Adrenal gland (tissue), 12 donors: ENCODE measurements around the gene PSTPIP1. TPM values are rescaled to one million over a fixed set of nuclear protein-coding genes. Genes with fewer than 3 reads are reported as not detected.
A peak's percentile ranks its signal among the peaks of the same experiment; 100 is the strongest.

Experiments used
- DNase-seq, 7 donors: peaks; one replicate each; pipeline ENCODE4 v3.0.0-alpha.2; 2019 to 2020
- H3K27ac ChIP-seq, 5 donors: fragments of 200-600 bp; sonication (generic) in 4 of 5; 1 replicate in 3 of 5; 2 replicates in 2 of 5; pipeline versions ENCODE4 v1.5.1 to v1.8.0; 2016 to 2020; ENCODE audit warnings: mild to moderate bottlenecking in 1 of 5
- H3K27me3 ChIP-seq: fragments of 200-600 bp; 2 replicates; pipeline ENCODE4 v1.8.0; 2021
- H3K36me3 ChIP-seq, 2 donors: fragments of 200-600 bp; replicated peaks in 1 of 2; 1 replicate in 1 of 2; 2 replicates in 1 of 2; pipeline versions ENCODE4 v1.5.1 to v1.8.0; 2018 to 2022
- H3K4me1 ChIP-seq, 2 donors: fragments of 200-600 bp; replicated peaks in 1 of 2; 1 replicate in 1 of 2; 2 replicates in 1 of 2; pipeline versions ENCODE4 v1.5.1 to v1.8.0; 2018 to 2021
- H3K4me3 ChIP-seq, 4 donors: fragments of 200-600 bp; sonication (generic) in 3 of 4; one replicate each; pipeline ENCODE4 v1.5.1; 2016 to 2018
- H3K9me3 ChIP-seq, 3 donors: fragments of 200-600 bp; sonication (generic) in 1 of 3; replicated peaks in 1 of 3; 1 replicate in 2 of 3; 2 replicates in 1 of 3; pipeline versions ENCODE4 v1.5.1 to v1.8.0; 2016 to 2021
- POLR2A ChIP-seq, 2 donors: fragments of 450-650 bp; IDR thresholded peaks; one replicate each; pipeline ENCODE4 v1.6.1; 2017; ENCODE audit warnings: antibody characterized with exemption in 2 of 2, mild to moderate bottlenecking in 2 of 2, moderate library complexity in 1 of 2
- WGBS, 4 donors: extraction: QIAGEN DNeasy Blood & Tissue Kit in 2 of 4; methylation state at CpG; one replicate each; pipeline versions ENCODE4 v1.1.5 to v1.1.7; 2013 to 2017; 5-methylcytosine and 5-hydroxymethylcytosine counted together
- intact Hi-C, 2 donors: fragments of 100-400 bp; cut with DNase I; formaldehyde crosslinking; loops; one replicate each; pipeline versions ENCODE4 v1.14.1 to v1.15.0; 2022 to 2023
- polyA plus RNA-seq, 3 donors: library from polyadenylated mRNA; stranded (reverse); fragments of 200-250 nt in 2 of 3; fragments of 350-450 nt in 1 of 3; fragmentation: Illumina TruSeq in 1 of 3; extraction: RNeasy Lipid Tissue Mini Kit (QIAGEN cat#74804) in 1 of 3; gene quantifications; one replicate each; pipeline ENCODE4 v1.2.3, GENCODE V29; 2013 to 2014
- total RNA-seq, 9 donors: library from RNA; depleted of rRNA in 4 of 9; stranded (reverse); fragments of >200 nt in 4 of 9; fragments of 120-200 nt in 1 of 9; fragmentation: NEBNext Ultra II Directional in 1 of 9; extraction: Animal tissue kit (Norgen Biotek cat#: 25700) in 1 of 9; gene quantifications; one replicate each; pipeline versions ENCODE4 v1.1.0 to v1.2.4, GENCODE V29; 2013 to 2023
- TF ChIP-seq, protein P1 (sequence below), 6 experiments: fragments of 450-650 bp in 4 of 6; fragments of 200-600 bp in 2 of 6; sonication (generic) in 1 of 6; IDR thresholded peaks; 1 replicate in 5 of 6; 2 replicates in 1 of 6; pipeline versions ENCODE4 v1.5.1 to v1.8.0; 2016 to 2021; ENCODE audit warnings: antibody characterized with exemption in 6 of 6, mild to moderate bottlenecking in 2 of 6, moderate library complexity in 1 of 6
- donor health status: healthy with polysubstance abuse.
- donor health status: Bipolar disorder and iron deficiency.
- donor health status: DM: yes; HTN: yes; CAD: no.
- donor health status: DM: no; HTN: no; CAD: no.
- donor health status: DM: no; HTN: no; CAD: no.
- donor health status: DM: yes; HTN: yes; CAD: no.

Gene PSTPIP1
- total and polyA plus RNA-seq, 12 donors, result 1.4 to 31.5 (median 11.5) TPM

DNA sequence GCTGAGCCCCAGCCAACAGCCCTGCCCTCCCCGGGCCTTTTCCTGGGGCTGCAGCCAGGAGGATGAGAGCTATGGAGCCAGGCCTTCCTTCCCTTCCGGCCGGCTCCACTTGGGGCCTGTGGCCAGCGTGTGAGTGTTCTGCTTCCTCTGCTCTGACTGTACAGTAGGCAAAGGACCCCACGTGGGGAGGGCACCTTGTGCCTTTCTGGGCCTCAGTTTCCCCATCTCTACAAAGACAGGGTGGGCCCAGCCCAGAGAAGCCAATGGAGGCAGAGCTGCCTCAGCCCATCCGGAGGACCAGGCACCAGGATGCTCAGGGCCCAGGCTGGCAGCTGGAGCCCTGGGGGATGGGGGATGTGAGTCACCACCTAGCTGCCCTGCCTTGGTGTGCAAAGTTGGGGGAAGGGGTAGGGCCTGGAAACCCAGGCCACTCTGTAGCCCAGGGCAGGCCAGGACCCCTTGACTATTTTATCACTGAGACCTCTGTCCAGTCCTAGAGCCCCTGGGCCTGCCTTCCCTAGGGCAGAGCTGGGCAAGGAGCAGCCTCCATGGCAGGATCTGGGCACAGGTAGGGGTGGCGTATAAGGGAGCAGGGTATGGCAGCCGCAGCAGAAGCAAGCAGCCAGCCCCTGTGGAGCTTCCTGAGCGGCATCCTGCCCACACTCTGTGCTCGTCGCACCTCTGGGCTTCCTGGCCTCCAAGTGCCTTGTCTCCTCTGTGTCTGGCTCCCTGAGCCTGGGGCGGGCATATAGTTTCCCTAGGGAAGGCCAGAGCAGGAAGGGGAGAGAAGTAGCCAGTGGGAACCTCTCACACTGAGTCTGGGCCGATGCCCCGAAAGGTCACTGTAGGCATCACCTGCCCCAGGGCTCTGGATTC is 1.8 kb downstream of the PSTPIP1 start:
- Histone ChIP-seq H3K27ac (no peak overlapping the region), H3K27me3 (no peaks in the 10 kb centered on the region), H3K9me3 (no peaks in the 10 kb centered on the region), H3K4me1 (peaks cover 0 to 3% of the 10 kb centered on the region in 2 donors), H3K36me3 (no peaks in the 10 kb centered on the region), H3K4me3 (peak overlapping the region in 1 of 4 donors; percentile 29)
- DNase-seq, result no peak
- TF ChIP-seq, protein P1, sequence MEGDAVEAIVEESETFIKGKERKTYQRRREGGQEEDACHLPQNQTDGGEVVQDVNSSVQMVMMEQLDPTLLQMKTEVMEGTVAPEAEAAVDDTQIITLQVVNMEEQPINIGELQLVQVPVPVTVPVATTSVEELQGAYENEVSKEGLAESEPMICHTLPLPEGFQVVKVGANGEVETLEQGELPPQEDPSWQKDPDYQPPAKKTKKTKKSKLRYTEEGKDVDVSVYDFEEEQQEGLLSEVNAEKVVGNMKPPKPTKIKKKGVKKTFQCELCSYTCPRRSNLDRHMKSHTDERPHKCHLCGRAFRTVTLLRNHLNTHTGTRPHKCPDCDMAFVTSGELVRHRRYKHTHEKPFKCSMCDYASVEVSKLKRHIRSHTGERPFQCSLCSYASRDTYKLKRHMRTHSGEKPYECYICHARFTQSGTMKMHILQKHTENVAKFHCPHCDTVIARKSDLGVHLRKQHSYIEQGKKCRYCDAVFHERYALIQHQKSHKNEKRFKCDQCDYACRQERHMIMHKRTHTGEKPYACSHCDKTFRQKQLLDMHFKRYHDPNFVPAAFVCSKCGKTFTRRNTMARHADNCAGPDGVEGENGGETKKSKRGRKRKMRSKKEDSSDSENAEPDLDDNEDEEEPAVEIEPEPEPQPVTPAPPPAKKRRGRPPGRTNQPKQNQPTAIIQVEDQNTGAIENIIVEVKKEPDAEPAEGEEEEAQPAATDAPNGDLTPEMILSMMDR (IDR thresholded peaks at IDR 0.05), result no peak
- TF ChIP-seq POLR2A (IDR thresholded peaks at IDR 0.05), result no peak
- 67 to 86% (median 70%) methylated on average over 4 to 14 of the region's 14 CpGs for WGBS, 4 donors
- intact Hi-C loops, result no loop called here

DNA sequence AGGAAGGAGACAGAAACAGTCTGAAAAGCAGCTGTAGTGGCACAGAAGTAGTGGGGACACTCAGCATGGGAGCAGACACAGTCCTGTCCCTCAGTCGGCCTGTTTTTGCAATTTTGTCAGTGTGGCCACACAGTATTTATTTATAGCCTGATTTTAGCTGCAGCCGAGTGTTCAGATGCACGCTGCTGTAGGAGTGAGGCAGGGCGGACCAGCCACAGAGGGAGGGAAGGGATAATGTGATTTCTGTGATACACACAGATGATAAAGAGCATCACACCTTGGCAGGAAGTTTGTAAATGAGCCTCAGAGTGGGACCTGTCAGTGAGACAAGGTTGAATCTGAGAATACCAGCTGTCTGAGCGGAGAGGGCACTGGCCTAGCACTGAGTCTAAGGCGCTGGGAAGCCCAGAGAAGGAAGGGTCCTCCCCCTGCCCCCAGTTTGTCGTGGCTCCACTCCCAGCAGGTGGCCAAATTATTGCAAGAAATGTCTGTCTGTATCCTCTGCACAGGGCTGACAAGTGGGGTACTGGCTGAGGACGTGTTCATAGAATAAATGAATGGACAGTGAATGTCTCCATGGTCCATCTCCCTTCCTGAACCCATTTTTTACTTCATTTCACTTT is 3.8 kb downstream of the PSTPIP1 start:
- intact Hi-C loops, result no loop called here
- WGBS, 4 donors, result 72 to 81% (median 75%) methylated on average over 7 to 8 of the region's 8 CpGs
- Histone ChIP-seq H3K9me3 (no peaks in the 10 kb centered on the region), H3K36me3 (no peaks in the 10 kb centered on the region), H3K27me3 (no peaks in the 10 kb centered on the region), H3K4me1 (peaks cover 0 to 3% of the 10 kb centered on the region in 2 donors), H3K27ac (no peak overlapping the region), H3K4me3 (no peak overlapping the region)
- no peak for DNase-seq
- no peak for TF ChIP-seq POLR2A (IDR thresholded peaks at IDR 0.05)
- TF ChIP-seq, protein P1 (IDR thresholded peaks at IDR 0.05), result no peak

DNA sequence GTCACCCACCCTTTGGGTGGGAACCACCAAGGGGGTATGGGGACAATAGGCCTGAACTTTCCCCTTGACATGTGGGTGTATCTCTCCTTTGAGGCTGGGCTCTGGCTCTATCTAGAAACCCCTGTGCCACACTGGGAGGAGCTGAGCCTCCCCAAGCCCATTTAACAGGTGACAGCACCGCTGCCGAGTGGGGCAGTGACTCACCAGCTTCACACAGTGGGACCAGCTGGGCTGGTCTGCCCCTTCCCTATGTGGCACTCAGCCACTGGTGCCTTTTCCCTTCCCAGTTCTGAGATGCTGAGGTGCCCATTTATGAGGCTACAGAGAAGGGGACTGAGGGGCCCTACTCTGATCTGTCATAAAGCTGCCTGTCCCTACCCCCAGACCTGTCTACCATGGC is 5.1 kb downstream of the PSTPIP1 start:
- no peaks in the 10 kb centered on the region for H3K27me3 ChIP-seq
- WGBS, 4 donors, result 75 to 93% (median 83%) methylated on average over 2 of the region's 2 CpGs; no CpG with 5 or more reads in 1 of the 4 donors
- no peaks in the 10 kb centered on the region for H3K36me3 ChIP-seq
- TF ChIP-seq POLR2A (IDR thresholded peaks at IDR 0.05), result no peak
- TF ChIP-seq, protein P1 (IDR thresholded peaks at IDR 0.05), result no peak
- intact Hi-C loops, result no loop called here
- no peak for DNase-seq
- H3K27ac ChIP-seq, result no peak overlapping the region
- no peaks in the 10 kb centered on the region for H3K9me3 ChIP-seq
- peaks cover 0 to 3% of the 10 kb centered on the region in 2 donors for H3K4me1 ChIP-seq
- H3K4me3 ChIP-seq, result no peak overlapping the region

DNA sequence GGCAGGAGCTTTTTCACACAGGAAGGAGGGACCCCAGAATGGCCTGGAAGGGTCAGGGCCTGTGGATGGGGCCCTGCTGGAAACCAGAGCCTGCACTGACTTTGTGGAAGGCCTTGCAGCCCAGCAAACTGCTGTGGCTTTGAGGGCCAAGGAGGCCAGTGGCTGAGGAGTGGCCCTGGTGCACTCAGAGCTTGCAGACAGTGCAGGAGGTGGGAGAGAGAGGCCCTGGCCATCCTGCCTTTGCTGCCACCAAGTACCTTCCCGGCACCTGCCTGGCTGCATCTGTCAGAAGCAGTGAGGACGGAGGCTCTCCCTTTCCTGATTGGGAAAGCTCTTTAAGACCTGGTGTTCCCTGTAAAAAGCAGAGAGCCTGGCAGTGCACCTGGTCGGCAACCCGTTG is 6.4 kb downstream of the PSTPIP1 start:
- no peak overlapping the region for H3K27ac ChIP-seq
- DNase-seq, result no peak
- no peak overlapping the region for H3K4me3 ChIP-seq
- WGBS, 4 donors, result 72 to 88% (median 79%) methylated on average over 3 to 4 of the region's 4 CpGs
- no peaks in the 10 kb centered on the region for H3K36me3 ChIP-seq
- TF ChIP-seq POLR2A (IDR thresholded peaks at IDR 0.05), result no peak
- TF ChIP-seq, protein P1 (IDR thresholded peaks at IDR 0.05), result no peak
- no peaks in the 10 kb centered on the region for H3K27me3 ChIP-seq
- no peaks in the 10 kb centered on the region for H3K9me3 ChIP-seq
- intact Hi-C loops, result no loop called here
- peaks cover 0 to 3% of the 10 kb centered on the region in 2 donors for H3K4me1 ChIP-seq
